K562 (cell line): ENCODE data around the gene LOC128125822.
A peak's percentile ranks its signal among the peaks of the same experiment; 100 is the strongest.

Experiments
- BMI1 ChIP-seq: fragments of 150-350 bp; IDR thresholded peaks from 2 replicates; pipeline ENCODE4 v1.6.1; 2014; ENCODE audit warnings: low read length
- C11orf30 ChIP-seq: fragments of 450-650 bp; IDR thresholded peaks from 2 replicates; pipeline ENCODE4 v1.6.1; 2016; ENCODE audit warnings: low read depth, mild to moderate bottlenecking
- FOXK2 ChIP-seq, 2 experiments: fragments of 450-650 bp; IDR thresholded peaks in 1 of 2; conservative IDR thresholded peaks in 1 of 2; 2 replicates each; pipeline ENCODE4 v1.6.1; 2016; ENCODE audit warnings: low read depth in 2 of 2, mild to moderate bottlenecking in 1 of 2
- FOXP1 ChIP-seq: sonication (generic); formaldehyde crosslinking; IDR thresholded peaks from 2 replicates; pipeline ENCODE4 v1.8.0; 2022; ENCODE audit warnings: mild to moderate bottlenecking, missing genetic modification reagents
- HNRNPL ChIP-seq: fragments of 200-400 bp; formaldehyde crosslinking; IDR thresholded peaks from 2 replicates; pipeline ENCODE4 v1.6.1; 2017; ENCODE audit warnings: low read depth, mild to moderate bottlenecking, low read length
- MEIS2 ChIP-seq: fragments of 450-650 bp; IDR thresholded peaks from 2 replicates; pipeline ENCODE4 v1.6.1; 2014; ENCODE audit warnings: mild to moderate bottlenecking; ENCODE audit not compliant: partially characterized antibody
- NCOR1 ChIP-seq: fragments of 450-650 bp; IDR thresholded peaks from 2 replicates; pipeline ENCODE4 v1.6.1; 2016; ENCODE audit warnings: mild to moderate bottlenecking, moderate library complexity
- RHOXF2B ChIP-seq: fragments of 250-450 bp; sonication (Bioruptor Pico); conservative IDR thresholded peaks from 2 replicates; pipeline ENCODE4 v1.5.1; 2021
- TCF3 ChIP-seq: sonication (generic); formaldehyde crosslinking; IDR thresholded peaks from 2 replicates; pipeline ENCODE4 v1.4.0; 2020; ENCODE audit warnings: mild to moderate bottlenecking, missing genetic modification reagents
- ZNF175 ChIP-seq: fragments of 200-800 bp; sonication (Bioruptor generic); IDR thresholded peaks from 2 replicates; pipeline ENCODE4 v1.6.1; 2016; ENCODE audit warnings: low read depth, mild to moderate bottlenecking, missing genetic modification characterization, missing compliant biosample characterization
- TF ChIP-seq, protein P1 (sequence below): fragments of 250-450 bp; sonication (Bioruptor Pico); IDR thresholded peaks from 2 replicates; pipeline ENCODE4 v1.5.0; 2020; ENCODE audit warnings: mild to moderate bottlenecking, borderline replicate concordance
- TF ChIP-seq, protein P2 (sequence below), 2 experiments: fragments of 450-650 bp; conservative IDR thresholded peaks; 2 replicates each; pipeline ENCODE4 v1.6.1; 2017; ENCODE audit warnings: mild to moderate bottlenecking in 2 of 2, moderate library complexity in 2 of 2
- TF ChIP-seq, protein P3 (sequence below): fragments of 450-650 bp; IDR thresholded peaks from 2 replicates; pipeline ENCODE4 v1.6.1; 2016; ENCODE audit warnings: low read depth, mild to moderate bottlenecking, moderate library complexity
- TF ChIP-seq, protein P4 (sequence below), 2 experiments: fragments of 150-350 bp in 1 of 2; IDR thresholded peaks; 2 replicates each; pipeline ENCODE4 v1.6.1; 2012 to 2016; ENCODE audit warnings: low read depth in 2 of 2, low read length in 2 of 2, mild to moderate bottlenecking in 1 of 2, moderate library complexity in 1 of 2
- TF ChIP-seq, protein P5 (sequence below): sonication (generic); IDR thresholded peaks from 2 replicates; pipeline ENCODE4 v1.6.1; 2016
- TF ChIP-seq, protein P6 (sequence below): sonication (generic); formaldehyde crosslinking; IDR thresholded peaks from 2 replicates; pipeline ENCODE4 v1.8.0; 2022; ENCODE audit warnings: missing genetic modification reagents, mild to moderate bottlenecking, borderline replicate concordance

LOC128125822 gene

DNA sequence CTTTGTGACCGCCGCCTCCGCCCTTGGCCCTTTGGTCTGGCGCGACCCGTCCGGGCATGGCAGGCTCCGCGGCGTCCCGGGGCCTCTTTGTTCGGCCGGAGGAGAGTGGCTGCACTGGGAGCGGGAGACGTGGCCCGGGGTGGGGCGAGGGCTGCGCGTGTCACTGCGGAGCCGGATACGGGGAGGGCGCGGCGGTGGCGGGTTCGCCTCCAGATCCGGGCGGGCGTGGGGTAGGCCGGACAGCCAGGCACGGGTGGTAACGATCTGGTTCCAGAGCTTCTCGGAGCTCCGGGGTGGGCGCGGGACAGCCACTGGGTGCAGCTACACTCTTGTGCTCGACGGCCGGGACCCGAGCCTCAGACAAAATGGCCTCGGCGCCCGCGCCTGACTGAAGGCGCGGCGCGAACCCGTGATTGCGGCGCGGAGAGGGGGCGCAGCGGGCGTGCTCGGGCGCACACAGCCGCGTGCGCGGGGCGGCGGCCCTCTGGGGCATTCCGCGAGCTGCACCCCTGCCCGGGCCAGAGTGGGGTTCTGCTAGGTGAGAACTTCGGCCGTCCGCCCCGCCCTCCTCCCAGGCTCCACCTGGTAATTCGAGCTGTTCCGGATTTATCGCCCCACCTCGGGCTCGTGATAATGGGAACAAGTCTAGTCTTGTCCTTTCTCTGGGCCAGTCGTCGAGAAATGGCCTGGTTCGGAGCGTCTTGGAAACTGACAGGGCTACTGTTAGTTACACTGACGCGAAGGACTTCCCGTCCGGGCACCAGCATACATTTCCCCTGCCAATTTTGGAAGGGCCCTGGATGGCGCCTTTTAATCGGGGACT, 1.0 kb downstream of the LOC128125822 start (continued):
- TF ChIP-seq FOXP1 (CRISPR knock-in tag): no peak; the same call in 1 of the 2 replicates
- no peak for TF ChIP-seq BMI1
- TF ChIP-seq, protein P1, sequence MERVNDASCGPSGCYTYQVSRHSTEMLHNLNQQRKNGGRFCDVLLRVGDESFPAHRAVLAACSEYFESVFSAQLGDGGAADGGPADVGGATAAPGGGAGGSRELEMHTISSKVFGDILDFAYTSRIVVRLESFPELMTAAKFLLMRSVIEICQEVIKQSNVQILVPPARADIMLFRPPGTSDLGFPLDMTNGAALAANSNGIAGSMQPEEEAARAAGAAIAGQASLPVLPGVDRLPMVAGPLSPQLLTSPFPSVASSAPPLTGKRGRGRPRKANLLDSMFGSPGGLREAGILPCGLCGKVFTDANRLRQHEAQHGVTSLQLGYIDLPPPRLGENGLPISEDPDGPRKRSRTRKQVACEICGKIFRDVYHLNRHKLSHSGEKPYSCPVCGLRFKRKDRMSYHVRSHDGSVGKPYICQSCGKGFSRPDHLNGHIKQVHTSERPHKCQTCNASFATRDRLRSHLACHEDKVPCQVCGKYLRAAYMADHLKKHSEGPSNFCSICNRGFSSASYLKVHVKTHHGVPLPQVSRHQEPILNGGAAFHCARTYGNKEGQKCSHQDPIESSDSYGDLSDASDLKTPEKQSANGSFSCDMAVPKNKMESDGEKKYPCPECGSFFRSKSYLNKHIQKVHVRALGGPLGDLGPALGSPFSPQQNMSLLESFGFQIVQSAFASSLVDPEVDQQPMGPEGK (CRISPR knock-in tag): no peak
- TF ChIP-seq RHOXF2B (CRISPR knock-in tag): no peak
- TF ChIP-seq ZNF175: no peak
- no peak; the same call in 1 of the 2 replicates for TF ChIP-seq TCF3 (CRISPR knock-in tag)
- peak; percentile 81 for TF ChIP-seq HNRNPL
- no peak for TF ChIP-seq C11orf30
- TF ChIP-seq, protein P2, sequence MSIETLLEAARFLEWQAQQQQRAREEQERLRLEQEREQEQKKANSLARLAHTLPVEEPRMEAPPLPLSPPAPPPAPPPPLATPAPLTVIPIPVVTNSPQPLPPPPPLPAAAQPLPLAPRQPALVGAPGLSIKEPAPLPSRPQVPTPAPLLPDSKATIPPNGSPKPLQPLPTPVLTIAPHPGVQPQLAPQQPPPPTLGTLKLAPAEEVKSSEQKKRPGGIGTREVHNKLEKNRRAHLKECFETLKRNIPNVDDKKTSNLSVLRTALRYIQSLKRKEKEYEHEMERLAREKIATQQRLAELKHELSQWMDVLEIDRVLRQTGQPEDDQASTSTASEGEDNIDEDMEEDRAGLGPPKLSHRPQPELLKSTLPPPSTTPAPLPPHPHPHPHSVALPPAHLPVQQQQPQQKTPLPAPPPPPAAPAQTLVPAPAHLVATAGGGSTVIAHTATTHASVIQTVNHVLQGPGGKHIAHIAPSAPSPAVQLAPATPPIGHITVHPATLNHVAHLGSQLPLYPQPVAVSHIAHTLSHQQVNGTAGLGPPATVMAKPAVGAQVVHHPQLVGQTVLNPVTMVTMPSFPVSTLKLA (conservative IDR thresholded peaks at IDR 0.05): peak; percentile 28 to 55
- TF ChIP-seq, protein P3, sequence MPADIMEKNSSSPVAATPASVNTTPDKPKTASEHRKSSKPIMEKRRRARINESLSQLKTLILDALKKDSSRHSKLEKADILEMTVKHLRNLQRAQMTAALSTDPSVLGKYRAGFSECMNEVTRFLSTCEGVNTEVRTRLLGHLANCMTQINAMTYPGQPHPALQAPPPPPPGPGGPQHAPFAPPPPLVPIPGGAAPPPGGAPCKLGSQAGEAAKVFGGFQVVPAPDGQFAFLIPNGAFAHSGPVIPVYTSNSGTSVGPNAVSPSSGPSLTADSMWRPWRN: no peak
- TF ChIP-seq, protein P4, sequence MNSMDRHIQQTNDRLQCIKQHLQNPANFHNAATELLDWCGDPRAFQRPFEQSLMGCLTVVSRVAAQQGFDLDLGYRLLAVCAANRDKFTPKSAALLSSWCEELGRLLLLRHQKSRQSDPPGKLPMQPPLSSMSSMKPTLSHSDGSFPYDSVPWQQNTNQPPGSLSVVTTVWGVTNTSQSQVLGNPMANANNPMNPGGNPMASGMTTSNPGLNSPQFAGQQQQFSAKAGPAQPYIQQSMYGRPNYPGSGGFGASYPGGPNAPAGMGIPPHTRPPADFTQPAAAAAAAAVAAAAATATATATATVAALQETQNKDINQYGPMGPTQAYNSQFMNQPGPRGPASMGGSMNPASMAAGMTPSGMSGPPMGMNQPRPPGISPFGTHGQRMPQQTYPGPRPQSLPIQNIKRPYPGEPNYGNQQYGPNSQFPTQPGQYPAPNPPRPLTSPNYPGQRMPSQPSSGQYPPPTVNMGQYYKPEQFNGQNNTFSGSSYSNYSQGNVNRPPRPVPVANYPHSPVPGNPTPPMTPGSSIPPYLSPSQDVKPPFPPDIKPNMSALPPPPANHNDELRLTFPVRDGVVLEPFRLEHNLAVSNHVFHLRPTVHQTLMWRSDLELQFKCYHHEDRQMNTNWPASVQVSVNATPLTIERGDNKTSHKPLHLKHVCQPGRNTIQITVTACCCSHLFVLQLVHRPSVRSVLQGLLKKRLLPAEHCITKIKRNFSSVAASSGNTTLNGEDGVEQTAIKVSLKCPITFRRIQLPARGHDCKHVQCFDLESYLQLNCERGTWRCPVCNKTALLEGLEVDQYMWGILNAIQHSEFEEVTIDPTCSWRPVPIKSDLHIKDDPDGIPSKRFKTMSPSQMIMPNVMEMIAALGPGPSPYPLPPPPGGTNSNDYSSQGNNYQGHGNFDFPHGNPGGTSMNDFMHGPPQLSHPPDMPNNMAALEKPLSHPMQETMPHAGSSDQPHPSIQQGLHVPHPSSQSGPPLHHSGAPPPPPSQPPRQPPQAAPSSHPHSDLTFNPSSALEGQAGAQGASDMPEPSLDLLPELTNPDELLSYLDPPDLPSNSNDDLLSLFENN (IDR thresholded peaks at IDR 0.05; ENCODE audit: low read depth in 2 of 2, low read length in 2 of 2): no peak
- TF ChIP-seq, protein P5, sequence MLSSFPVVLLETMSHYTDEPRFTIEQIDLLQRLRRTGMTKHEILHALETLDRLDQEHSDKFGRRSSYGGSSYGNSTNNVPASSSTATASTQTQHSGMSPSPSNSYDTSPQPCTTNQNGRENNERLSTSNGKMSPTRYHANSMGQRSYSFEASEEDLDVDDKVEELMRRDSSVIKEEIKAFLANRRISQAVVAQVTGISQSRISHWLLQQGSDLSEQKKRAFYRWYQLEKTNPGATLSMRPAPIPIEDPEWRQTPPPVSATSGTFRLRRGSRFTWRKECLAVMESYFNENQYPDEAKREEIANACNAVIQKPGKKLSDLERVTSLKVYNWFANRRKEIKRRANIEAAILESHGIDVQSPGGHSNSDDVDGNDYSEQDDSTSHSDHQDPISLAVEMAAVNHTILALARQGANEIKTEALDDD: peak; percentile 54
- TF ChIP-seq, protein P6, sequence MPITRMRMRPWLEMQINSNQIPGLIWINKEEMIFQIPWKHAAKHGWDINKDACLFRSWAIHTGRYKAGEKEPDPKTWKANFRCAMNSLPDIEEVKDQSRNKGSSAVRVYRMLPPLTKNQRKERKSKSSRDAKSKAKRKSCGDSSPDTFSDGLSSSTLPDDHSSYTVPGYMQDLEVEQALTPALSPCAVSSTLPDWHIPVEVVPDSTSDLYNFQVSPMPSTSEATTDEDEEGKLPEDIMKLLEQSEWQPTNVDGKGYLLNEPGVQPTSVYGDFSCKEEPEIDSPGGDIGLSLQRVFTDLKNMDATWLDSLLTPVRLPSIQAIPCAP (CRISPR knock-in tag): no peak; the same call in 1 of the 2 replicates
- TF ChIP-seq FOXK2 (conservative IDR thresholded peaks at IDR 0.05 in 1 of 2, IDR thresholded peaks at IDR 0.05 in 1 of 2; ENCODE audit: low read depth in 2 of 2): no peak
- TF ChIP-seq NCOR1: no peak
- TF ChIP-seq MEIS2: no peak
